DLD1 (cell line): ENCODE results near the gene ATG2A.

Experiments
- in situ Hi-C: cut with HindIII; loops from 2 replicates; pipeline ENCODE4 v1.10.0; 2017; ENCODE audit warnings: low sequenced_read_pairs

Gene ATG2A

GRCh38 chr11:64925536-64926436, 8.8 kb upstream of the ATG2A start:
- in situ Hi-C loops, result no loop called here

GRCh38 chr11:64924910-64925284, 7.9 kb upstream of the ATG2A start:
- in situ Hi-C loops, result no loop called here

GRCh38 chr11:64923944-64924909, 7.2 kb upstream of the ATG2A start, which contains the start of gene PPP2R5B:
PPP2R5B (plus strand) TSS chr11:64924689; CDS start chr11:64925735, 1,046 bp downstream.
- in situ Hi-C loops, result no loop called here

GRCh38 chr11:64923151-64923661, 6.2 kb upstream of the ATG2A start:
- in situ Hi-C loops, result no loop called here

DNA sequence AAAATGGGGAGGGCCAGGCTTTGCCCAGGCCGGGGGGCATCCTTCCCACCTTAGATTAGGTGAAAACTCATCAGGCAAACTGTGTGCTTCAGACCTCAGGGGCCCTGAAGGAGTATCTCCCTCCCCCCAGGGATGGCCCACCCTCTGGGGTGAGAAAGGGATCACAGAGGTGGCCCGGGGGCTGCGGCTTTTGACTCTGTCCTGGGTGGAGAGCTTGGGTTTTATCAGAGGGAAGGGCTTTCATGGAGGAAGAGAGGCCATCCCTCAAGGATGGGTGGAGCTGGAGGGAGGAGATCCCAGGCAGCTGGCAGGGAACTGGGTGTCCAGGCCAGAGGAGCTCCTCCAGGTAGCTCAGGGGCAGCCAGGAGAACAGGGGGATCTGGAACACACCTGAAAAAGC, 4.4 kb upstream of the ATG2A start:
- in situ Hi-C loops, result no loop called here

- in situ Hi-C loops, result no loop called here
Measured at GRCh38 chr11:64920124-64920523, 3.1 kb upstream of the ATG2A start.

DNA sequence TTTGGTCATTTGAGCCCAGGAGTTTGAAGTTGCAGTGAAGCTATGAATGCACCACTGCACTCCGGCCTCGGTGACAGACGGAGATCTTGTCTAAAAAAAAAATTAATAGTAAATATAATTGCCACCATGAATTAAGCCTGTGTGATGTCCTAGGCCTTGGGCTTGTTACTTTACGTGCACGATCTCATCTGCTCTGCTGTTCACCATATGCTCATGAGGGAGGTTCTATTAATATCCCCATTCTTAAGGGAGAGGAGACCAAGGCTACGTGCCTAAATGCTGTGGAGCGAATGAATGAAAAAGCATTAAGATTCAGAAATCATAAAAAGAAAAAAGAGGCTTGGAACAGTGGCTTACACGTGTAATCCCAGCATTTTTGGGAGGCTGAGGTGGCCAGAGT, 2.6 kb upstream of the ATG2A start:
- in situ Hi-C loops, result no loop called here

- in situ Hi-C loops, result no loop called here
Measured at GRCh38 chr11:64918017-64918416, 1.0 kb upstream of the ATG2A start.

- in situ Hi-C loops, result no loop called here
Measured at GRCh38 chr11:64917663-64917995, 620 bp upstream of the ATG2A start.

- in situ Hi-C loops, result no loop called here
Measured at GRCh38 chr11:64916040-64916774, 802 bp downstream of the ATG2A start.

- in situ Hi-C loops, result no loop called here
Measured at GRCh38 chr11:64915376-64915887, 1.6 kb downstream of the ATG2A start.

GRCh38 chr11:64914123-64914522, 2.9 kb downstream of the ATG2A start:
- in situ Hi-C loops, result no loop called here

- in situ Hi-C loops, result no loop called here
Measured at GRCh38 chr11:64913171-64913727, 3.8 kb downstream of the ATG2A start.

DNA sequence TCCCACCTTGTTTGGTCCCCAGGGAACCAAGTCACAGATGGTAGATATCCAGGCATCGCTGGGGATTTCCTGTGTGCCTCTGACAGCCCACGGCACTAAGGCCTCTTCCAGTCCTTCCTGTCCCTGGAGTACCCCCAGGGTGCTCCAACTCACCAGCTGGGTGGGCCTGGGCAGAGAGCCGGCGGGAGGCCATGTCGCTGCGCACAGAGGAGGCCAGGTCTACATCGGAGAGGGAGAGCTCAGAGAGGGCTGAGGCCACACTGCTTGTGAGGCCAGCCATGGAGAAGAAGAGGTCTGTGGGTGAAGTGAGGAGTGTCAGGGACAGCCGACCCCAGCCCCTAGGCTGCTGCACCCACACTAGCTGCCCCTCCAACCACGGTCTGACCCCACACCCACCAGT, 5.3 kb downstream of the ATG2A start:
- in situ Hi-C loops, result no loop called here

- in situ Hi-C loops, result no loop called here
Measured at GRCh38 chr11:64911142-64911541, 5.9 kb downstream of the ATG2A start.

DNA sequence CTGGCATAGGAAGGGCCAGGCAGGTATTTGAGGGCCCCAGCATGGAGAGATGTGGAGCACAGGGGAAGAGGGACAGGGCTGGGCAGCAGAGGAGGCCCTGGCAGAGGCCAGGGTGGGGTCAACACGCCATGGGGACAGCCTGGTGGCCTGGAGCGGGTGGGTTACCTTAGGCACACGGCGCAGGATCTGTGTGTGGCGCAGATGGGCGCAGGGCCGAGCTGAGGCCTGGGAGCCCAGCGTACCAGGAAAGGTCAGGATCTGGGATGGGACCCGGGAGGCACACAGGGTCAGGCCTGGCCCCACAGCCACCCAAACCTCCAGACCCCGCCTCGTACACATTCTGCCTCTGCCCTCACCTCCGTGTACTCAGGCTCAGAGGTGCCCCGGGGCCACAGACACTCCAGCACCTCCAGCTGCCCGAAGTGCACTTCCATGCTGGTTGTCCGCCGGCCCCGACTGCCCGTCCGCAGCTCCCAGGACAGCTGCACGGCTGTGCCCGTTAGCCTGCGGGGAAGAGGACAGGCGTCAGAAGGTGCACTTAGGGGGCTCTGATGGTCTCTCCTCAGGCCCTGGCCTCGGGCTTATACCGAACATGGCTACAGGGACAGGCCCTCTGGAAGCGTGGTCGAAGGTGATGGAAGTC, 6.4 kb downstream of the ATG2A start:
- in situ Hi-C loops, result no loop called here

- in situ Hi-C loops, result no loop called here
Measured at GRCh38 chr11:64909653-64910343, 7.2 kb downstream of the ATG2A start.

DNA sequence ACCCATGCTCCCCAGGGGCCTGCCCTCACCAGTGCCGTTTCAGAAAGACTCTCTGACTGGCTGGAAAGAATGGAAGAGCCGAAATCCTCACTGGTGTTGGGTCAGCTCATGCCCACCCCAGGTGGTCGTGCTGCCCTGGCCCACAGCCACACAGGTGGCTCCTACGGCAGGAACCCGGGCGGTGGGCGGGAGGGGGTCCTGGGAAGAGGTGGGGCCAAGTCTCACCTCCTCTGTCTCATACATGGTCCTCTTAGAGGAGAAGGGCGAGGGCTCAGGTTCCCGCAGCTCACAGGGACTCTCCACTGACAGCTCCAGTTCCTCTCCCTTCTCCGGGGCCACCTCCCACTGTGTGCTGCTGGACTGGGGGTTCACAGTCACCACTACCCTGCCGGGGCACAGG, 8.2 kb downstream of the ATG2A start:
- in situ Hi-C loops, result no loop called here

- in situ Hi-C loops, result no loop called here
Measured at GRCh38 chr11:64906314-64906635, 10.7 kb downstream of the ATG2A start.
